HG03432 (cell line): ENCODE data around the gene DPYD.

ENCODE experiments used
- ATAC-seq: cut with Tn5 transposase; IDR thresholded peaks from one replicate; pipeline ENCODE4 v1.9.1; 2021; ENCODE audit warnings: mild to moderate bottlenecking, moderate library complexity; ENCODE audit not compliant: unreplicated experiment

The DPYD gene

DNA sequence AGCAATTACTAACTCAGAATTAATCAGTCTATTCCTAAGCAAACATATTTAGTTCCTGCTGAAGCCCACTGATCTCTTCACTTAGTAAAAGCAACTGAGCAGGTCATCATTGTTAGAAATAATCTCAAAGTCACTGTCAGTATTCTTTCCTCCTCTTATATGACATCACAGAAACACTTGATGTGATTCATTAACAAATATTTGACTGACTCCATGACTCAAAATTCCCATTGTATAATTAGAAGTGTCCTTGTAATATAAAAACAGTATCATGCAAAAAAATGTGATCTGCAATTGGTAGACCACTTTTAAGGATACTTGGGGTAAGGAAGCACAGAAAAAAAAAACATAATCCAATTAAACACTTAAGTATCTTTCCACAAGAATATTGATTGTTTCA lies 194.4 kb downstream of the DPYD start:
- no peak for ATAC-seq

DNA sequence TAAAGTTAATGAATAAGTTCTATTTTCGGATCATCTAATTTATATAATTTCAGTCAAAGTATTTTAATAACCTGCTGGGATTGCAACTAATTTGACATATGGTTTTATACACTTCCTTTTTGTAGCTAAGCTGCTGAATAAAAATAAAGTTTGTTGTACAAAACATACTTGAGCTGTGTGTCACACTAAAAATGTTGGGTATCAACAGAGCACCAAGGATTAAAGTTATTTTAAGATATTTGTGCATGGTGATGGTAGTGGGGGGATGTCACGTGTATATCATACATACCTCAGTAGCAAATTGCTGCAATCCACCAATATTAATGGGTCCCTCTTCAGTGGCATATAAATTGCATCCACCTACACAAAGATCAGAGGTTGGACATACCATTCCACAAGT lies 199.6 kb downstream of the DPYD start:
- no peak for ATAC-seq

DNA sequence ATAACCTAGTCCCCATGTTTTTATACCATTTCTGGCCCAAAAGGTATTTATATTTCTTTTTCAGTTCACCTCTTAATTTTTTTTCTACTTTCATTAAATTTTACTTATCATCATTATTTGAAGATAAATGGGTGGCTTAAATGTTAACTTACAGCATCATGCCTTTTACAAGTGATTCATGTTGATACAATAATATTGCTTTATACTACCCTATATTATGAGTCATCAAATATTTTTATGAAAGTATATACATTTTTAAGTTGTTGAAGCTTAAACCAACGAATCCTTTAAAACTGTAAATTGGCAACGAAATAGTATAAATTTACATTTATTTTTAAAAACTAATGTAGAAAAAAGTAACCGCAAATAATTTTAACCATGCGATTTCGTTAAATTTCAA lies 207.9 kb downstream of the DPYD start:
- no peak for ATAC-seq

DNA sequence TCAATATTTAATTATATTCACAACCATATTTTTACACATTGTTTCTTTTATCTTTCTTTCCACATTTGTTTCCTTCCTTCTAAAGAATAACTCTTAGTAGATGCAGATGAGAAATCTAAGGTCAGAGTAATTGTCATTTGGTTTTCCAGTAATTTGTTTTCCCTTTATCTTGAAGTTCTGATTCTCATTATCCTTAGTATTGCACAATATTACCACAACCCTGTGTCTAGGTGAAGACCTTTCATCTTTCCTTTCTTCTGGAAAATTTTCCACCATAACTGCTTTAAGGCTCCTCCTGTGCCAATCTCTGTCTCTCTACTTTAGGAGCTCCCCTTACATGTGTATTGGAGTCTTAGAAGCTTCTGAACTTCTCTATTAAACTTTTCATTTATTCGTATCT lies 209.0 kb downstream of the DPYD start:
- ATAC-seq, result no peak

DNA sequence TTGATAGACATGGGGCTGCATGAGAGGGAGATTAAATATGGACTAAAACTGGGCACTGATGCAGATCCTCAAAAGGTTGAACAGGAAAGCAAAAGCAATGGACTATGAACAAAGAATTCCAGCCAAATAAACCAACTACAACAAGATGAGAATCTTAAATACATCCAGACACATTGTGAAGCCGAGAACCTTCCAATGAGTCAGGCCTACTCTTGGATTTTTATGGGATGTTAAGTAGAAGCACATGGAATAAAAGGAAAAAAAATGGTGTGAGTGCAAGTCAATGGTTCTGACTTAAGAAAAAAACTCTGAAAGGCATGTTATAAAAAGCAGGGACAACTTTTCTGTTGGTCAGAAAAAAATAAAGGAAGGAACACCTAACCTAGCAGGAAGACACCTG lies 227.2 kb downstream of the DPYD start:
- ATAC-seq, result no peak

DNA sequence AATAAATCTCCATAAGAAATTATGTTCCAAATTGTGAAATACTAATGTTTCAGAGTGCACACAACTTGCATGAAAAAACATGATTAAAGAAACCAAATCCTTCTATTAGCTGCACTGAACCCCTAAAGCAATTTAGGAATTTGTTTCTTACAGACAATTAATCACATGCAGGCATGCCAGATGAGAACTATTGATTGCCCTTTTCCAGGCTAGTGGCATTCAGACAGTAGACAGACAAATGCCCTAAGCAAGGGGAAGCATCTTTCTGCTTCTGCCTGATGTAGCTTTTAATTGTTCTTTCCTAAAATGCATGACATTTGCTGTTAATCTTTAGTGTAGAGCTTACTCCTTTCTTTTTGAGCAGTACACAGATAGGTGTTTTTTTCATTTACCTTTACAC lies 229.5 kb downstream of the DPYD start:
- ATAC-seq, result no peak

DNA sequence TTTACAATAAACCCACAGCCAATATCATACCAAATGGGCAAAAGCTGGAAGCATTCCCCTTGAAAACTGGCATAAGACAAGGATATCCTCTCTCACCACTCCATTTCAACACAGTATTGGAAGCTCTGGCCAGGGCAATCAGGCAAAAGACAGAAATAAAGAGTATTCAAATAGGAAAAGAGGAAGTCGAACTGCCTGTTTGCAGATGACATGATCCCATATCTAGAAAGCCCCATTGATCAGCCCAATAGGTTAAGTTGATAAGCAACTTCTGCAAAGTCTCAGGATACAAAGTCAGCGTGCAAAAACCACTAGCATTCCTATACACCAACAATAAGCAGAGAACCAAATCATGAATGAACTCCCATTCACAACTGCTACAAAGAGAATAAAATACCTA lies 235.5 kb downstream of the DPYD start:
- no peak for ATAC-seq

DNA sequence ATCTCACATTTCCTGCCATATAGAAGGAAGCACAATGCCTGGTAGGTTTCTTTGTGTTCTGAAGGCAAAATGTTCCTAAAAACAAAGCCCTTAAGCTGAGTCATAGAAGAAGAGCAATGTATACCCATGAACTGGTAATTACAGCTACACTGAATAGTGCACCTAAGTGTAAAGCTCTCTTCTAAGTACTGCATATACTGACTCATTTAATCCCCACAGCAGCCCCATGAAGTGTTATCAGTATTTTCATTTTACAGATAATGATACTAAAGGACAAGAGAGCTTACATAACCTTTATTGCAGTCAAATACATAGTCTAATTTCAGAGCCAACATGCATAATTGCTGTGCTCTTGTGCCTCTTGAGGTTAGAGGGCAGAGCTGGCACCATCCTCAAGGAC lies 239.9 kb downstream of the DPYD start:
- no peak for ATAC-seq

DNA sequence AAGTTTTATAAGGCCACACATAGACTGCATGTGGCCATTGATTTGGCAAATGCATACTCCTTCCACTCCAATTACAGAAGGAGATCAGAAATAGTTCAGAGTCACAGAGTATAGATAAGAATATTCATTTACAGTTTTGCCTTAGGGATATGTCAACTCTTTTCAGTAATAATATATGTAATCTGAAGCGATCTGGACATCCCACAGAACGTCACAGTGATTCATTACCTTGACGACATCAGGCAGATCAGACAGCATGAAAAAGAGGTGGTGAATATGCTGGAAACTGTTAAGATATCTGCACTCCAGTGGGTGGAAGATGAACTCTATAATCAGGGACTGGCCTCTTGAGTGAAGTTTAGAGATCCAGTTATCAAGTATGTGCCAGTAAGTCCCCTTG lies 240.4 kb downstream of the DPYD start:
- no peak for ATAC-seq

DNA sequence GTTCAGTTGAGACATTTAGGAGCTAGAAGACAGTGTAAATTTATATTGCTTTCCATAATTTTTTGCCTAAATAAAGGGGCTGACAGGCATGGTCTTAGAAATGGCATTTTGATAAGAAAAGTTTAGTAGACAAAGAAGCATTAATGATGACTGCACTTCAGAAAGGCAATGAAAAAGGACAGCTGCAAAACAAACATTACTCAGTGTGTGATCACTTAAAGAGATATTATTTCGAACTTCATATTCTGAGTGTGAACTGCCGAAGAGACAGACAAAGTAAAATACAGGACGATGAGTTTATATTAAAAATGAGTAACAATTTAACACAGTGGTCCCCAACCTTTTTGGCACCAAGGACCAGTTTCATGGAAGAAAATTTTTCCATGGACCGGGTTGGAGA lies 243.1 kb downstream of the DPYD start:
- no peak for ATAC-seq

DNA sequence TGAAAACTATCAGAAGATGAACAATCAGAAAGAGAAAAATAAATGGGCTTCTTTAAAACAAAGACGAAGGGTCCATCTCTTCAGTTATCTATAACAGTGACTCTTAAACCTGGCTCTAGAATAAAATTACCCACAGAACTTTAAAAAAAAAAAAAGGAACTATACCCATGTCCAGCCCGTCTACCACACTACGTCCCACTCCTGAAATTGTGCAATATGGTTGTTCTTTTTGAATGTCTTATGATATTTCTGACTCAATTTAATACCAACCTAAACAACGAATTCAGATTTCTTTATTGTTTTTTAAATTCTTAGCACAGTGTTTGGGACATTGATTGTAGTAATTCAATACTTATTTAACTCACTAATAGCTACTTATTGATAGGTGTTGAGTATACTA lies 246.3 kb downstream of the DPYD start:
- ATAC-seq, result no peak

DNA sequence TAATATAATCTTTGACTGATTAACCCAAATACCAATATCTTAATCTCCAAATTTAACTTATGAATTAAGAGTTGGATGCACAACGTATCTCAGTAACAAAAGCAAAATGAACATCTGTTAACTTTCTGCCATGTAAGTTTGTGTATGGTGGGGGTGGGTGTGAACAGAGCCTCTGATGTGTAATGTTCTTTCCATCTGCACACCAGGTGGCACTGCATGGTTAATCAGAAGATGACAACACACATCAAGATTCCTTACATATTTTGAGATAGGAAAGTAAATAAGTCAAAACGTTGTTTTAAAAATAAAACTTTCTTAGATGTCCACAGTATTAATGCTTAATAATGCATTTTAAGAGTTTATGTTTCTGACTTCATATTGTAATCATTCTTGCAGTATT lies 251.9 kb downstream of the DPYD start:
- no peak for ATAC-seq

DNA sequence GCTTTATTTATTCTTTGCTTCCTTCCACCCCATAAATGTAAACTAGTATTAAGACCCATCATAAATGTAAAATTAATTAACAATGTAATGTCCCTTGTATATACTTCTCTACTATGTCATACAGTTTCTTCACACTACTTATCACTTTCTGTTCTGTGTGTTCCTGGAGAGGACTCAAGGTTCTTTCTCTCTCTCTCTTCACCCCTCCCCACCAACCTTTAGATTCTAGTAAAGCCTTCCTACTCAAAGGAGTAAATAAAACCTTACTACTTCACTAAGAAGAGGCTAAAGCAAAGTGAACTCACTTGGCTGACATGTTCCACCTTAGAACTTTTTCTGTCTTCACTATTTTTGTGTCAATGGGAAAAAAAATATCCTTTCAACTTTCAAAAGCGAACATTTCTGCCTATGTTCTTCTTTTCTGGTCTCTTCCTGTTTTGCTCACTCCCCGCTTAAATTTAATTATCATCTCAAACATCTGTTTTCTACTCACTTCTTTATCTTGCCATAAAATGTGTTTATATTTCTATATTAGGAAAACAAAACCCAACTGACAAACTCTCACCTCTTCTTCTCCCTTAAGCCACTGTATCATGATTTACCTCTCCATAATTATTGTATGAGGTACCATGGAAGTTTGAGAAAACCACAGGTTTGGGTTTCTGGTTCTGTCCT lies 260.3 kb downstream of the DPYD start:
- no peak for ATAC-seq

DNA sequence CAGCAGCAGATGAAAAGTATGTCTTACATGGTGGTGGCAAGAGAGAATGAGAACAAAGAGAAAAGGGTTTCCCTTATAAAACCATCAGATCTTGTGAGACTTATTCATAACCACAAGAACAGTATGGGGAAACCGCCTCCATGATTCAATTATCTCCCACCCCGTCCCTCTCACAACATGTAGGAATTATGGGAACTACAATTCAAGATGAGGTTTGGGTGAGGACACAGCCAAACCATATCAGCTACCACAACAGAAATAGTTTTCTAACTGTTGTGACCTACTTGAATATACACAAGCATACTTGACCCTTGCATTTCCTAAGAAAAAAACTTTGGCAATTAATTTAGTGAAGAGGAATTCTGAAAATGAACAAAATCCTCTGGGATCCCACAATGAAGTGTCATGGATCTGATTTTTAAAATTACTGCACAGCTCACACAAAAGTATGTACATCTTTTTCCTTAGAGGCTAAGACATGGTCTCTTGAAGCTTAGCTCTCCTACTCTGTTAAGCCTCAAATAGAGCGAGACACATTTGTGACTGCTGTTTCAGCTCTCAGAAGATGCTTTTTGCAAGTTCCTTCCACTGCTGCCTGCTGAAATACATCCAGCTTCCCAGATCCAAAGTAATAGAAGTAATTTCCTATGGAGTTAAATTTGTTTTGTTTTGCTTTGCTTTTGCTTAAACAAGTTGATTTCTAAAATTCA lies 265.8 kb downstream of the DPYD start:
- ATAC-seq, result no peak

DNA sequence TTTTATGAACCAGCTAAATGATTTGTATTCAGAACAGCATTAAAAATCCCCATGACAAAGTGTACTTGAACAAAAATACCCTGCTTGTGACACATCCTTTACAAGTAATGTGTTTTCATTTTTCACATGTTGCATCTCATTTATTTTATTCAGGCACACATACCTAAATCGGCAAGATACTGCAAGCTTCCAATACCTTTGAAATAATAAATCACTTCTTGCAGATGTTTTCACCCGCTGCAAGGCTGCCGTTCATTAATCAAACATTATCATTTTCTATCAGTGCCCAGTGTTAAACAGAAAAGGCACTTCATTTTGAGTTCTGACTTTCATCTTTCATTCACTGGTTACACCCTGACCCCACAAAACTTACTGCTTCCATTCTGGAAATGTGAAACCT lies 269.6 kb downstream of the DPYD start:
- ATAC-seq, result no peak

DNA sequence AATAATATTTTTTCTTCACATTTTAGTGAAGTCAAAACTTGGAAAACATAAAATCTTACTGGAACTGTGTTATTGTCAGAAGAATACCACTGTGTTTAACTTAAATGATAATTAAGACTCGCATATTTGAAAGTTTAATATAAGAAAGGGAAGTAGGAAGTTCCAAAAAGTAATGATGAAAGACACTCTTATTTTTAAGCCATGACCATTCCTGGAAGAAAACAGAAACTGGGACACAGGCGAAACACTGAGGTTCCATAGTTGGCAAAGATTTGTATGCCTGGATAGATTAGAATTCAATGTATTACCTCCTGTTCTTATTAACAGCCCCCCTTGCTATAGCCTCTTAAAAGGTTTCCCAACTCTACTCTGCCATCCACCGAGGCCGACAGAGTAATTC lies 271.2 kb downstream of the DPYD start:
- no peak for ATAC-seq

DNA sequence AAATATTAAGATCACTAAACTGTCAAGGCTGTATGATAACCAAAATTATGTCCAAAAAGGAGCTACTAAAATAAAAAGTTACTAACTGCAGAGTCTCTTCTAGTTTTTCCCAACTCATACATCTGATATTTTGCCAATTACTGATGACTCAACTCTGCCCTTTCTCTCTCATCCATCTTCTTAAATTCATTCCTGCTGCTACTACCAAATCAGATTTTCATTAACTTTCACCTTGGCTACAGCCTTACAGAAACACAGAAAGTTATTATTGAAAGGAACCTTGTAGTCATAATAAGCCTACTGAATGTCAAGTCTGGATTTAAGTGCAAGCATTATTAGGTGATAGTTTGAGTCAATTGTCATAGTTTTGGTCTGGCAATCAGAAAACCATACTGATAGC lies 273.1 kb downstream of the DPYD start:
- no peak for ATAC-seq

DNA sequence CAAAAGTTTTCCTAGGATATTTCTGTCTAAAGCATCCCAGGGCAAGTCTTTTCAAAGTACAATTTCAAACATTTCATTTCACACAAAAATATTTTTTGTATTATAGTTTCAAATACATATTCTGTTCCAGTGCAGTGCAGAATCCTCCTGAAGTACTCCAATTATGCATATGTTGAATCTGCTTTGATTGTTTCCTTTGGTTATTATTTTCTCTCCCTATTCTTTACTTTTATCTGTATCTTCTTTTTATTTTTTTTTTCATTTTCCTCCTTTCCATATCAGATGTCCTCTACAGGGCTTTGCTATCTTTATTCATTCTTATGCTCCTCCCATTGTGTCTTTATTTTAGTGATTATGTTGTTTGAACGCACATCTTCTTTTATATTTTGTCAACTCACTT lies 274.8 kb downstream of the DPYD start:
- no peak for ATAC-seq

DNA sequence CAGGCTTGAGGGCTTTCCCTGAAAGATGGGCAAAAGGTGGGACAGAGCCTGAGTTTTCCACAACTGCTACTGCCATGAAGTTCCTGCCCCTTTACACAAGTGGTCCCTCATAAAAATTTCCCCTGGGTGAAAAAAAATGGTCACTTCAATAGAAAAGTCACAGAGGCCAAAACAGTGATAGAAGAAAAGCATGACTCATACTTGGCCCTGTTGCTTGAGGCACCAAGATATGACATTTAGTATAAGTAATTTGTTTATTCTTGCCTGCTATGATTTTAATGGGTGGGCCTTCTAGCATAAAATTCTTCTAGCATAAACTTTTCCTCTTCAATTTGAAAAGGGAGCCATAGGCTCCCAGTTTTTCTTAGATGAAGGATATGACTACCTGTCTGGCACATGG lies 280.2 kb downstream of the DPYD start:
- no peak for ATAC-seq

DNA sequence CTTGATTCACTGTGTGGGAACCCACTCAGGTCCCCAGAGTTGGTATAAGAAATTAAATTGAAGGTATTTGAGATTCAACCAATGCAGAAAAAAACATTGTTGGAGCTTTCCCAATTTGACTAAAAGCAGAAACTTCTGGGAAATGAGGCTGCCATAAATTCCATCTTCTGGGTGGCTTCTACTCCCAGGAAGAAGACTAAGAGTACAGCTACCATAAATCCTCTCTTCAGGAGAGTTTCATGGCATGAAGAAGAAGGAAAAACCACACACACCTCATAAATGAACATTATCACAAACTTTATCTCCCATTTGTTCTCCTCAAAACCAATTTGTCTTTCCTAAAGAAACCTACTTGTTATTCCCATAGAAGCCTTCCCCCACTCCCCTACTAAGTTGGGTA lies 283.9 kb downstream of the DPYD start:
- ATAC-seq, result no peak

DNA sequence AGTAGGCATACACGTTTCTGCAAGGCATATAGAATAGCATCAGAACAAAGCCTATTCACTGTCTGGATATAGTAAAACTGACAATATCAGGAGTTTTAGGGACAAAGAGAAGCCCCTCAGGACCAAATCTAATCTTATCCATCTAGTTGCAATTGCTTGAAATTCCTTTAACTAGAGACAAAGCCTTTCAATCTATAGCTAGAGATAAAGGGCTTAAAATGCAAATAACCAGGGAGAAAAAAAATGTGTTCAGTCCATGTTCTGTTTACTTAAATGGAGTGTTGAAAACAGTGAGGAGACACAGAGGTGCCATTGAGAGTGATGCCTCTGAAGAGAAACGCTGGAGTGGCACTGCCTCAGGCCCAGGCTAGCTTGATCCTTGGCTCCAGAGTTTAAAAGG lies 286.1 kb downstream of the DPYD start:
- no peak for ATAC-seq

DNA sequence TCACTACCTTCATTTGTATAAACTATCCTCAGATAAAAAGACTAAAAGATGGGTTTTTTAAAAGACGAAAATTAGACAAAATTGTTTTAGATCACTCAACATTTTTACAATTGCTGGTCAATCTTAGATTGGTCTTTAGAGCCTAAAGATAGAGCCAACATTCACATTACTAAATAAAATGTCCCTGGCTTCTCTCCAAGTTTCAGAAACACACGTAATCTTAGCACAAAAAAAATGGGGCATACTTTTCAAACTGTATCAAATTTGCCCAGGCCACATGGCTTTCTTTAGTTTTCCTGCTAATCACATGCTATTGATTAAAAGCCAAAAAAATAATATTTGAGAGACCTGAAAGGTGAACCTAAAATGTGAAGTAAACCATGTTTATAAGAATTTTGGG lies 288.1 kb downstream of the DPYD start:
- ATAC-seq, result no peak

DNA sequence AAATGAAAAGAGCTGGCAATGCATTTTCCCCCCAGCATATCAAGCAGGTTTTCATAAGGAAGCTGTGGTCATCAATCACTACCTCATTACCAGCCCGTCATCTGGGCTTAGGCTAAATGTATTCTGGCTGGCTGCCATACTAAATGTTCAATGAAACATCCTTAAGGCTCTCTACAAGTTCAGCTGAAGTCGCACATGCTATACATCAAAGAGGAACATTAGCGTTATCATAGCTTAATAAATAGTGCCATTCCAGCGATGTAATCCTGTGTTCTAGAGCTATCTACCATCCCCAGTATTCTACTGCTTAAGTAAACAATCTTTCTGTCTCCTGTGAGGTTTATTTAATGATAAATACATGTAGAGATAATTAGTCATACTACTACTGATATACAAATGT lies 288.8 kb downstream of the DPYD start:
- ATAC-seq, result no peak
